HCEC 1CT (cell line): ENCODE results near the gene LIPC.

Source experiments
- DNase-seq: peaks from one replicate; pipeline ENCODE4 v3.0.0-alpha.2; 2017

LIPC gene

DNA sequence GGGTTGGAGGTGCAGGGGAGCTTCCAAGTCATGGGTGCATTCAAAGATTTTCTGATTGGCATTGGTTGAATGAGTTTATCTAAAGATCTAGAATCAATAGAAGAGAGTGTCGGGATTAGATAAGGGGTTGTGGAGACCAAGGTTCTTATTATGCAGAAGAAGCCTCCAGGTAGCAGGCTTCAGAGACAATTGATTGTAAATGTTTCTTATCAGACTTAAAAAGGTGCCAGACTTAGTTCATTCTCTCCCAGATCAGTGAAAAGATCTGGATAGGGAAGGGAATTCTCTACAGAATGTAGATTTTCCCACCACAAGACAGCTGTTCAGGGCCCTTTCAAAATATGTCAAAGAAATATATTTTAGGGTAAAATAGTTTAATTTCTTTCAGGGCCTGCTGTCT lies 129.5 kb downstream of the LIPC start:
- no peak for DNase-seq

DNA sequence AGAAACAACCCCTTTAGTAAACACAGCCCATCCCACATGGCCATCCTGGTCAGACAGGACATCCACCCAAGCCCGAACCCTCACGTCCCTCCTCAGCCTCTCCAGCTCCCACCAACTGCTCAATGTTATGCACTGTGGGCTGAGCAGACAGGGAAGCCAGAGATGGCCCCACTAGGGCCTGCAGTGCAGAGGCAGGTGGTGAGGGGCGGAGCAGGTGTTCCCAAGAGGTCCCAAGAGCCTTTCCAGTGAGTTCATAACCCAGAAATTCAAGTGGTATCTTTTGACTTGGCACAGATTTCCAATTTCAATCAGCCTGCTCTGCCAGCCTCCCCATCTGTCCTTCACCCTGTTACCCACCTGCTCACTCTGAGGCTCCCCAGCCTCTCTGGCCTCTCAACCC lies 130.3 kb downstream of the LIPC start:
- no peak for DNase-seq

DNA sequence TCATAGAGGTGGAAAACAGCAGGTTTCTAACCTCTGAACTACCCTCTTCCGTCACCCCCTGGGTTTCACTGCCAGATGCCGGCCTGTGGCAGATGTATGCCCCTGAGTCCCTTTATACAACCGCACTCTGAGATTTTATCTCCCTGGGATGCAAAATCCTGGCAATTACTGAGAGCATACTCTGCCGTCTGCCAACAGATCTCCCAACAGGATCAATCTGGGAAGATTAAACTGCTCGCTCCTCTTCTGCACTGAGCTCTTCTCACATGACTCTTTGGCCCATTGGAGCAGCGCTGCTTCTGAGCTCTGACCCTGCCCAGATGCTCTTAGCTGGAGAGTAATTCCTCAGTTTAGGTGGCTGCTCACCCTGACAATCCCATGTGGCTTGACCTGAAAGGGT lies 133.2 kb downstream of the LIPC start:
- no peak for DNase-seq

DNA sequence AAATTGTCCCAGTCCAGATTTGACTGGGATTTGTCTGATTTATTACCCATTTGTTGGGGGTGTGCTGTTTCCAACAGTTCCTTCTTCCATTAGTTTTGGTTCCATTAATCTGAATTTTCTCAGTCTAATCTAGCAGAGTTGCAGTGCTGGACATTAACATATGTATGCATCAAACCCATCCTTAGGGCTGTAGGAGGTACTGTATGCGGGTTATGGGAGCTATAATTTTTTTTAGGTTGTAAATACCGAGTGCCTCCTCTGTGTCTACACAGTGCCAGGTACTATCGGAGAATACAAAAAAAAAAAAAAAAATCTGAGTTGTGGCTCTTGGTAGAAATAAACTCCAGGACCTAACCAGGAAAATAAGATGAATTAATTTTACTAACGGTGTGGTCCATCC lies 133.8 kb downstream of the LIPC start:
- no peak for DNase-seq

DNA sequence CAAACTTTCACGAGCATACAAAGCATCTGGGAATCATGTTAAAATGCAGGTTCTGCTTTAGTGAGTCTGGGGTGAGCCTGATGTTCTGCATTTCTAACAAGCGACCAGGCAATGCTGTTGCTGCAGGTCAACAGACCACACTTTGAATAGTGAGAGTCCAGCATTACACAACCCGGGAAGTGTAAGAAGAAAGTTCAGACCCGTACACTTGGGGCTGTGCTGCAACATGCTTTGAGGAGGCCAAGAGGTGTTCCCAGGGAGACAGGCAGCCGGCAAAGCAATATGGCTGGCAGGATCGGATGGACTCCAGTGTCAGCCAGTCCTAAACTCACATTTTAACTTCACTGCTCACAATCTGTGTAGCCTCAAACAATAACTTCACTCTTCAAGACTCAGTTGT lies 134.2 kb downstream of the LIPC start:
- DNase-seq, result no peak

DNA sequence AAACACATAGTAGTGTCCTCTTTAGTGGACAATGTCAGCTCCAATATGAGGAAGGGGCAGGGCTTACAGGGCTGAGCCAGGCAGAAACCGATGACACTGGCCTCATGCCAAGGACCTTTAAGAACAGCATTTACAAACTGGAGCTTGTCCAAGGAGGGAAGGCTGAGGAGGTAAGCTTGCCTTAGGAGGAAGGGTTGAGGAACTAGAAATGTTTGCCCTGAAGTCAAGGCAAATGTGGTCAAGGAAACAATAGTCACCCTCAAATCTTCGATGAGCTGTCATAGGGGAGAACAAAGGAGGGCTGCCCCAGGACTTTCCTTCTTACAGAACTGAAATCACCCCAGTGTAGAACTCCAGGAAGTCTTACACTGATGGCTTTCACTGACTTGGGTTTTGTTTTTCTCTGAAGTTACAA lies 136.4 kb downstream of the LIPC start:
- no peak for DNase-seq

DNA sequence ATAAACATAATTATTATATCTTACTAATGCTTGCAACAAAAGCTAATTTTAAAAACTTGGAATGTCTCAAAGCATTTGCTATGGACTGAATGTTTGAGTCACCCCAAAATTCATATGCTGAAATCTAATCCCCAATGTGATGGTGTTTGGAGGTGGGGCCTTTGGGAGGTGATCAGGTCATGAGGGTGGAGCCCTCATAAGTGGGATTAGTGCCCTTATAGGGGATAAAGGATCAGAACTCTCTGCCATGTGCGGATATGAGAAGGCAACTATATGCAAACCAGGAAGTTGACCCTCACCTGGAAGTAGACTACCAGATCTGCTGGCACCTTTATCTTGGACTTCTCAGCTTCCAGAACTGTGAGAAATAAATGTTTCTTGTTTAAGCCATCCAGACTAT lies 137.7 kb downstream of the LIPC start:
- no peak for DNase-seq

DNA sequence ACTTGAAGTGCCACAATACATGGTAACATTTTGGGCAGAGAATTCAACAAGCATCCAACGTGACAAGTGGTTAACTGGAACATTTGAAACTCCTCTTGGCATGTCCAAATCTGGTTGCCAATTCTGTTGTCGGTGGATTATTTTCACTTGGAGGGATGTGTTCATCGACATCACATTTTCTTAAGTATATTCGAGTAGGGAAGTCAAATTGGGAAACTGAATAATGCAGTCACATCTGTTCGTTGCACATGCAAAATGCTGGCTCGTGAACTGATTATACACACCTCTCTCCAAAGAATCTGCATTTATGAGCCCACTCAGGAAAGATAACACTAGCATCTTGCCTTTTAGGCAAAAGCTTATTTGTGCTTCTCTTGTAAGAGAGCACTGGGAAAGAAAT lies 139.7 kb downstream of the LIPC start:
- no peak for DNase-seq

DNA sequence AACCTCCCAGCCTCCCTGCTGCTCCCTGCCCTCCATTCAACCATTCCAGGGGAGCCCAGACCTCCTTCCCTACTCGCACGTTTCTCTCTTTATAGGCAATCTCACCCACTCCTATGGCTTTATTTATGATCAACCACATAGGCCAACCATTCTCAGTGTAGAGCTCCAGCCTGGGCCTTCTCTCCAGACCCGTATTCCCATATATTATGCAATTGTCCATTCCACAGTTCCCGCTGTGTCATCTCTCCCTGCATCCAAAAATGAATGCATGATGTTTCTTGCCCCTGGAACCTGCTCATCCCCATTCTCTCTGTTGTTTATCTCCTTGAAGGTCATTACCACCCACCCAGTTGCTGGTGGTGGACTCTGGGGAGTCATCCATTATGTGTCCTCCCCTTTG lies 140.7 kb downstream of the LIPC start:
- DNase-seq, result no peak

DNA sequence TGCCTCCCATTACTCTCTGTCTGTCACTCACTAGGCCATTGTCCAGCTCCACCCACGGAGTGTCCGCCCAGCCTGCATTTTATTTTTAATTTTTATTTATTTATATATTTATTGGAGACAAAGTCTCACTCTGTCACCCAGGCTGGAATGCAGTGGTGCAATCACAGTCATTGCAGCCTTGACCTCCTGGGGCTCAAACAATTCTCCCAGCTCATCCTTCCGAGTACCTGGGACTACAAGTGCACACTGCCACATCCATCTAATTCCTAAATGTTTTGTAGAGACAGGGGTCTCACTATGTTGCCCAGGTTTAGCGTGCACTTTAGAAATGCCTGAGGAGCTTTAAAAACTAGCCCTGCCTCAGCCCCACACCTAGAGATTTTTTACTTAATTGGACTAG lies 141.5 kb downstream of the LIPC start:
- DNase-seq, result no peak

DNA sequence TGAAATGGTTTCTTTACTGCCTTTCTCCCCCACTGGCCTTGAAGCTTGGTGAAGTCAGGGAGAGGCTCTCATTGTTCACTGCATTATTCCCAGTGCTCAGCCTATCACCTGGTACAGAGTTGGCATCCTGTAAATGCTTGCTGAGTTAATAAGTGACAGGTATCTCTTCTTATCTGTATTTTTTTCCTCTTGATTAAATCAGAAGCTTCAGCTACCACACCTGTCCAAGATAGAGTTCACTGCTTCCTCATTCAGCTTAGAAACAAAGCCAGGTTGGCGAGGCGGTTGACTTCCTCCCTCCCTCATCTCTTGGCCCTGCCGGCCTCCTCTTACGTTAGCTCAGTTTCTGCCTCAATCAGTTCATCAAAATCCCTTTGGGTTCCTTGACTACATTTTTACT lies 142.8 kb downstream of the LIPC start:
- DNase-seq, result no peak

DNA sequence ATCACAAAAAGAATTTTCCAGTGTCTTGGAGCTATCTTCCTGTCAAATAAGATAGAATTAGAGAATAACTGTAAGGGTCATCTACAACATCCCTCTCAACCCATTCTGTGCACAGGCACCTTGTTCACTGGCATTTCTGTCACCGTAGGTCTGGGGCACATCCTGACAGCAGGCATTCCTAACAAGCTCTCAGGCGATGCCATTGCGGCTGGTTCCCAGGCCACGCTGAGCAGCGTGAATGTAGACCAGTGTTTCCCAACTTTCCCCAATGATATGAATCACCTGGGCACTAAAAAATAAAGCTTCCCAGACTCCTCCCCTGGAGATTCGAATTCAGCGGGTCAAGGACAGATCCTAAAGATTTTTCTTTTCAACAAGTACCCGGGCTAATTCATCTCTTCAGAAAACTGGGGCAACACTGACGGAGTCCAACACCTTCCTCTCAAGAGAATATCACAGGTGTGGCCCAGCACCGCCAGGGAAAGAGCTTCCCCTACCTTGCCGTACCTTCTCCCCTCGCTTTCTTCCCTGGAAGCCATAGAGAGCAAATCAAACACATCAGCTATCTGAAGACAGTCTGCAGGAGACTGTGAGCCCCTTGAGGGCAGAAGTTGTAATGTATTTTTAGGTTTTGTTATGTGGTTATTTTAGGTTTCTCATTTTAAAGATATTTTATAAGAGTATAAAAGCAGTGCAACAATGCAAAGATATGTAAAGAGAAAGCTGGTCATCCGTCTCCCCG lies 143.4 kb downstream of the LIPC start:
- DNase-seq, result no peak

DNA sequence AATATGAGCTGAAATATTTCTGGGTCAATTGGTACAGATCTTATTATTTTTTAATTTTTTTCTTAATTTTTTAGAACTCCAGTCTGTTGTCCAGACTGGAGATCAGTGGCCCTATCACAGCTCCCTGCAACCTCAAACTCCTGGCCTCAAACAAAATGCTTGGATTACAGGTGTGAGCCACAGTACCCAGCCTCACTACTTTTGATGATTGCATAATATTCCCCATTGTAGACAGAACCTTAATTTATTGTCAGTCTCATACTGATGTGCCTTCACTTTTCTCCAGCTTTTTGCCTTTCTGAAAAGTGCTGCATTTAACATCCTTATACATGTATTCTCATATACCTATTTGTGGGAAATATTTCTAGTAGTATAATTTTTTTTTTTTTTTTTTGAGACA lies 144.9 kb downstream of the LIPC start:
- no peak for DNase-seq

DNA sequence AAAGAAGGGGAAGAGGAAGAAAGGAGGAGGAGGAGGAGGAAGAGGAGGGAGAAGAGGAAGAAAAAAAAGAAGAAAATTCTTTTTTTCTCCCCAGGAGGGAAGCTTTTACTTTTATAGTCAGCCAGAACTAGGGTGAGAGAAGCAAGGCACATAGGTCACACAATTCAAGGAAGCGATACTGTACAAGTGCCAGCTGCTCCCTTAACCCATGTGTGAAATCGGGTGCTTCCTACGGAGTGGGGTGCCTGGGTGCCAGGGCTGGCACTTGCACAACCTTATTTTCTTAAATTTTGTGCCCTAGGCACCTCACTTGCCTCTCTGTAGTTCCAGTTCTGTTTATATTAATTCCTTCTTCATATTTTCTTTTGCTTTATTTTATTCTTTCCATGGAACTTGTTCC lies 150.4 kb downstream of the LIPC start:
- DNase-seq, result no peak

DNA sequence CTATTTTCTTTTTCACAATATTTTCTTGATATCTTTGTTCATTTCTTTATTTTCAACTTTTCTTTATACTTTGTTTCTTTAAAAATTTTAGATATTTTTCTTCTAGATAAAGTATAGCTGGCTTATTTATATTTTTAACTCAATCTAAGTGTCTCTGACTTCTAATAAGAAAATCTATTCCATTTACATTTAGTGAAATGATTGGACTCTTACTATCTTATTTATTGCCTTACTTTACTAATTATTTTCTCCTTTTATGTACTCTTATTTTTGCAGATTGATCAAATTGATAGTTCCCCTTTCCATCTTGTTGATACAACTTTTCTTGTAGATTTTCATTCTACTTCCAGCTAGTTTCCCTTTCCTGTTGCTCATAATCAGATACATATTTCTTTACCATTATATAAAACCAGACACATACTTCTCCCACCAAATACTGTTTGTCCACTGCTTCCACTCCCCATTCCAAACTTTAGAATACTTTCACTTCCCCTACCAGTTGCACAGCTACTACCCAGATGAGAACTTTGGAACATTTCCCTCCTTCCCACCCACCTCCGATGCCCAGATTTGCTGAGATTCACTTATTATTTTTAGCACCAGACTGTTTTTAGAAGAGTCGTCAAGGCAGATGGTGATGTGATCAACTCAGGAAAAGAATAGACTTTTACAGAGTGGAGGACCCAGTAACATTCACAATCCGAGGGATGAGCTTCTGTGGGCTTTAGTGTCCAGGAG lies 151.5 kb downstream of the LIPC start:
- DNase-seq, result no peak

DNA sequence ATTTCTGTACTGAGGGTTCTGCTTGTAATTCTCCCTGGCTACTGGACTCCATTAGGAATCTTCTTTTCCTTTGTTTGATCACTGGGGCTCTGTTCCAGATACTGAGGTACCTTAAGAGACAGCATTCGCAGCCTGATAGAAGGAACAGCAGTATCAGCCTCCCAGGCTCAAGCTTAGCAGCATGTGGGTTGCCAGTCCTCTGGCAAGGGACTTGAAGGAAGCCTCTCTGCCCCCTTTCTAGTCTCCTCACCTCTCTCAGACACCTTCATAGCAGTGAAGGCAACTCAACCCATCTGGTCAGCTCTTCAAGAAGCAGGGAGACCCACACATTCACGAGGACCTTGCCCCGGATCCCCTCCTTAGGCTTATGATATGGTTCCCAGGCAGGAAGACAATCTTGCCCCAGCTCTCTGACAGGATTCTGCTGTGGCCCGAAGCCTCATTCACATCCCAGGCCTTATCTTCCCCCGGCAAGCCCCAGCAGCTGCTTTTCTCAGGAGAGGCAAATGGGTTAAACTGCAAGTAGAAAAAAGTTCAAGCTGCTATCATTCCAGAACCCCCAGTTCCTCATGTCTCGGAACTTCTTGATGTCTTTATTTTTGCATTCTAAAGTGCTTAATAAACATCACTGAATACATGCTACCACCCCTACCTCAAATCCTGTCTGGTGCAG lies 153.1 kb downstream of the LIPC start:
- DNase-seq, result no peak

DNA sequence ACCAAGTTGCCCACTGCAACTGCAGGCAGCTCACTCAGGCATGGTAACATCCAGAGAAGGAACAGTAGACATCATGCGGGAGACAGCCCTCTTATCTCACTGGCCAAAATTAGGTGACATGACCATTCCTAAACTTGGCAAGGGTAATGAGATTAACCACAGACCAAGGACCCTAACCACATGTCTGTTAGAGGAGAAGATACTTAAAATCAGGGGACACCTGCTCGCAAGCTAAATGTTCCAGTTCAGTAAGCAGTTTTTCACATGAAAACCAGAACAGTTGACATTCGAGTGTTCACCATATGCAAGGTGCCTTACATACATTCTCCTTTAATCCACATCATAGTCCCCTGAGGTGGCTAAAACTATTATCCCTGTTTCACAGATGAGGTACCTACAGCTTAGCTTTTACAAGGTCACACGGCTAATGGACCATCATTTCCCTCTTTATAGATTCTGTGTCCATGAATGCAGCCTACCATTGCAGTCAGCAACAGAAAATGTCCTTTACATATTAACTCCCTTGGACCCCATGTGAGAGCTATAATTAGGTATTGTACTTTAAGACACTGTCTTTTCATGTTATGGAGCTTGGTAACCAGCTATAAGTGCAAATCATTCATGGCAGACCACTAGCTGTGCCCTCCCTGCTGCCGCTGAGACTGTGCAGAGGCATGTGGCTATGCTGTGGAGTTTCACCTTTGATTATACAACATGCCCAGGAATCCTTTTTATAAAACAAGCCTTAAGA lies 154.1 kb downstream of the LIPC start:
- DNase-seq, result no peak

DNA sequence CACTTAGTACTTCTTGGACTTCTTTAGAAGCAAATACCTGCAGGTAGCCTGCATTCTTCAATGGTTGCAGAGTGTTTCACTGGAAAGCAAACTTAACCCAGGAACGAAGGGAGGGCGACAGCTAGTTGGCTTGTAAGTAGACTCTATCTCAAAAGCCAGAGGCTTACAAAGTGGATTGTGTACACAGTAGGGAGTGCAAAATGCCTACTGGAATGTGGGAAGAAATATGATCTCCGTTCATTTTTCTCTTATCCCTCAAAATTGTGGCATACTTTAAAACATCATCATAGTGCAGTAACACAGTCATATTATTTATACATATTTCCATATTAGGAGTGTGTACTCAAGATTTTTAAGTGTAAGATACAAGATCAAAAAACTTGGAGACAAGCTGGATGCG lies 155.7 kb downstream of the LIPC start:
- DNase-seq, result peak; percentile 52

DNA sequence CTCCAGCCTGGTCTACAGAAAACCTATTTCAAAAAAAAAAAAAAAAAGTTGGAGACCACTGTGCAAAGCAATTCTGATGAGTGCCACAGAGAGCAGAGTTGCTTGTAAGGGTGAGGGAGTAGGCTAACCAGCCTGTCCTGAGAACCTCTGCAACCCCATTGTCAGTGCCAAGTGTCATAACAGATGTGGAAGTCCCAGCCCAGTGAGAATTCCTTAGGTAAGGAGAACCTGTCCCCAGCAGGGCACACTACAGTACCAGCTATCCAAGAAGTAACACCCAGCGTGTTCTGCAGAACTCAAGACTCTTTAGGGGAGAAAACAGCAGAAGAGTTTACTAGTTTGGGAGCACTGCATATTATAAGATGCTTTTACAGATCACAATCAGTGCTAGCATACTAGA lies 156.3 kb downstream of the LIPC start:
- DNase-seq, result no peak

DNA sequence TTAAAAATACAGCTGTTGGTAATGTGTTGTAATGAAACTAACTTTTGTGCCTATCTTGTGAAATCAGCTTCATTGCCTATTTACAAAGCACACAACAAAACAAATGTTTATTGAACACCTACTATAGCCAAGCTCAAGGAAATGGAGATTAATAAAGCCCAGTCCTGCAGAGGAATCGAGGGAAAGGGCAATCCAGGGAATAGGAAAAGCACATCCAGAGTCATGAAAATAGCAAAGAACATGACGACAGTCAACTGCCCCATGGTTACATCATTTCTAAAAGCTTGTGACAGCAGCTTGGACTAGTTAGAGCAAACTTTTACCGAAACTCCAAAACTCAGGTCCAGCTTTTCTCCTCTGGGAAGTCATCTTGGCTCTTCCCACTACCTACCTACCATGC lies 157.3 kb downstream of the LIPC start:
- no peak for DNase-seq

DNA sequence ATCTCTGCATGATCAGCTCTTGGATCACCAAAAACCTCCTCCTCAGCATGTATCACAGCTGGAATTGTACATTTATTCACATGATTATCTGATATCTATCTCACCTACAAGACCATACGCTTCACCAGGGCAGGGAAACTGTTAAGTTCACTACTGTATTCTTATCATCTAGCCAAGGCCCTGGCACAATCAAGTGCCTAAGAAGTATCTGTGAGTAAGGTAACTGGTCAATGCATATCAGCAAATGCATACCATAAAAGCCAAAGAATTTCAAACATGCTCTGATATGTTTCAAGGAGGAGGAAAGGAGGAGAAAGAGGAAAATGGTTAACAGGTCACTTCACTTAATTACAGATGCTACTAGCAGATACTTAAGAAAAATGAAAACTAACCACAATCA lies 158.4 kb downstream of the LIPC start:
- no peak for DNase-seq

DNA sequence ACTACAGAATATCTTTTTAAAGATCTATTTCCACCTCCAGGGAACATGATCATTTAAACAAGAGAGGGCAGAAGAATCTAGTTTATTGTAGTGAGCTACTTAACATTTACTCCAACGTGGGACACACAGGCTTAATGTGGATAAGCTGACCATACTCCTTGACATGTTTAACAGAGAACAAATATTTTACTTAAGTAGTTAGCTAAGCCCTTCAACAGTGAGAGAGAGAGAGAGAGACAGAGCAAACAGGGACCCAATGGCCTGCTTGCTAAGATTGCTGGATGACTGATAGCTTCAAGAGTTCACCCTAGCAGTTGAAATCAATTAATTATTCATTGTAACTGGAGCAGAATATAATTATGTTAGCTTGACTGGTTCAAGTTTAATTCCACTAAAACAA lies 159.1 kb downstream of the LIPC start:
- DNase-seq, result no peak

DNA sequence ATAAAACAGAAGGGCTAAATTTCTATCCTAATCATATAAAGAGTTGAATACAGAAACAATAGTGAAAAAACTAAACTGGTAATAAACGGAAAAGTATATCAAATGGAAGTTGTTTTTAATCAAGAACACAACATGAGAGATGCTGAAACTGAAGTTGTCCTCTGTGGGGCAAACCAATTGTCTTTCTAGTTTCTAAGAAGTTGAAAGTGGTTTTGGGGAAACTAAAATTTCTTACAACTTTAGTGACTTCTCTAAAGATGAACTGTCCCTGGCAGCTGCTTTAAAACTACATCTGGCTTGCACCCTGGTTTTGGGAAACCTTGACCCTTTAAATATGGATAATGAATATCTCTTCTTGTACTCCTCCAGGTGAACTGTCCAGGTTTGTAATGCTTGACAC lies 162.1 kb downstream of the LIPC start:
- DNase-seq, result no peak

DNA sequence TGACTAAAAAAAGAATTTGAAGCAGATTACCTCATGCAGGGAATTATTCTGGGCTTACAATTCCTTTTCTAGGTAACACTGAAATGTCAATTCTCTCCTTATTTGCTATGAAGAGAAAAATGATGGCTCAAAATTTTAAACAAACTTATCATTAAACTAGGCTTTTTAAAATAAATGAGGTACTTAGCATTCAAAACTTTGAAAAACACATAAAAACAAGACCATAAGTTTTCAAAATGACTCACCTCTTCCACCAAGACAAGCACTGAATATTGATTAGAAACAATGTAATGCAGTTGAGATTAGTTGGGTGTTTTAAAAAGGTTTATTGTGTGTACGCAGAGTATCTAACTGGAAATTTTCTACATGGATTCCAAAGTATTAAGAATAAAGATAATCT lies 163.1 kb downstream of the LIPC start:
- DNase-seq, result no peak
